Panc1 (cell line): Measurements from ENCODE around the gene MVB12A. TPM values are rescaled to one million over a fixed set of nuclear protein-coding genes. Genes with fewer than 3 reads are reported as not detected.
A peak's percentile ranks its signal among the peaks of the same experiment; 100 is the strongest.

ENCODE experiments used
- ATAC-seq: fragments of 200-7000 bp; cut with Tn5 transposase; 2 replicates; pipeline ENCODE4 v1.9.1; 2020; ENCODE audit warnings: mild to moderate bottlenecking, moderate library complexity
- Bru-seq: library from RNA; stranded (reverse); fragments of 400-500 nt; gene quantifications from one replicate; lab custom pipeline; 2021; lab: Mats Ljungman, UMichigan
- BruChase-seq, 2 experiments: library from RNA; stranded (reverse); fragments of 400-500 nt; gene quantifications; one replicate each; lab custom pipeline; 2021; lab: Mats Ljungman, UMichigan
- BruUV-seq: library from RNA; stranded (reverse); fragments of 400-500 nt; replicated peaks from 2 replicates; lab custom pipeline; 2021; lab: Mats Ljungman, UMichigan
- CTCF ChIA-PET: fragments of 300-600 bp; sonication (Branson Sonifier 250); formaldehyde crosslinking; loops from one replicate; lab custom pipeline; 2022; ENCODE audit warnings: antibody characterized with exemption; lab: Charles Lee
- POLR2A ChIA-PET: fragments of 300-600 bp; sonication (Branson Sonifier 250); formaldehyde crosslinking; loops from one replicate; lab custom pipeline; 2022; ENCODE audit warnings: antibody characterized with exemption; lab: Charles Lee
- DNase-seq: peaks from one replicate; pipeline ENCODE4 v3.0.0-alpha.2; 2010; ENCODE audit warnings: low read depth, low spot score
- H3K27ac ChIP-seq: 2 replicates; pipeline ENCODE4 v1.5.1; 2011; ENCODE audit warnings: mild to moderate bottlenecking, low read length, inconsistent platforms
- H3K27me3 ChIP-seq: fragments of 200-500 bp; sonication (Bioruptor generic); 2 replicates; pipeline ENCODE4 v1.6.0; 2014; ENCODE audit warnings: low read length, inconsistent platforms; ENCODE audit not compliant: control insufficient read depth, insufficient read depth
- H3K36me3 ChIP-seq: fragments of 200-500 bp; sonication (Bioruptor generic); 2 replicates; pipeline ENCODE4 v1.5.1; 2014; ENCODE audit warnings: inconsistent platforms, mild to moderate bottlenecking, low read length, moderate library complexity; ENCODE audit not compliant: control insufficient read depth, insufficient read depth
- H3K4me1 ChIP-seq: 2 replicates; pipeline ENCODE4 v1.5.1; 2011; ENCODE audit warnings: inconsistent platforms, mild to moderate bottlenecking, low read length, moderate library complexity; ENCODE audit not compliant: control insufficient read depth, insufficient read depth
- H3K4me3 ChIP-seq, 2 experiments: 2 replicates each; pipeline ENCODE4 v1.5.1; 2011 to 2012; ENCODE audit warnings: low read depth in 2 of 2, low read length in 2 of 2, mild to moderate bottlenecking in 2 of 2, inconsistent platforms in 1 of 2, moderate library complexity in 1 of 2
- H3K9me3 ChIP-seq: fragments of 200-500 bp; sonication (Bioruptor generic); 2 replicates; pipeline ENCODE4 v1.5.1; 2014; ENCODE audit warnings: low read depth, mild to moderate bottlenecking, inconsistent platforms, low read length, moderate library complexity; ENCODE audit not compliant: control insufficient read depth, insufficient read depth
- CTCF ChIP-seq: fragments of 450-650 bp; IDR thresholded peaks from 2 replicates; pipeline ENCODE4 v1.5.1; 2017; ENCODE audit warnings: mild to moderate bottlenecking
- POLR2AphosphoS5 ChIP-seq: IDR thresholded peaks from 2 replicates; pipeline ENCODE4 v1.6.1; 2012; ENCODE audit warnings: mild to moderate bottlenecking, low read depth, low read length, moderate library complexity
- SIN3A ChIP-seq: IDR thresholded peaks from 2 replicates; pipeline ENCODE4 v1.6.1; 2012; ENCODE audit warnings: low read depth, mild to moderate bottlenecking, low read length, moderate library complexity, borderline replicate concordance; ENCODE audit not compliant: insufficient read depth
- TCF7L2 ChIP-seq: IDR thresholded peaks from 2 replicates; pipeline ENCODE4 v1.6.1; 2011; ENCODE audit warnings: mild to moderate bottlenecking, low read depth, low read length, inconsistent platforms
- in situ Hi-C: cut with HindIII; loops from 2 replicates; pipeline ENCODE4 v1.10.0; 2016; ENCODE audit warnings: low sequenced_read_pairs, low pct_unique_long_range_greater_than_20kb
- intact Hi-C: fragments of 100-400 bp; cut with micrococcal nuclease; formaldehyde crosslinking; loops from one replicate; pipeline ENCODE4 v1.10.0; 2022; ENCODE audit not compliant: unreplicated experiment
- long read RNA-seq: library from polyadenylated mRNA; unstranded; transcript quantifications from one replicate; pipeline ENCODE4 v2.0.0, GENCODE V29; 2021; ENCODE audit not compliant: unreplicated experiment
- polyA plus RNA-seq: library from polyadenylated mRNA; unstranded; fragments of >200 nt; gene quantifications from one replicate; pipeline ENCODE4 v1.2.1, GENCODE V29; 2012; ENCODE audit warnings: missing spikeins; ENCODE audit not compliant: insufficient read length
- total RNA-seq: library from RNA; stranded (reverse); gene quantifications from one replicate; pipeline ENCODE4 v1.2.1, GENCODE V29; 2021; ENCODE audit not compliant: unreplicated experiment
- TF ChIP-seq, protein P1 (sequence below), 2 experiments: IDR thresholded peaks; 2 replicates each; pipeline ENCODE4 v1.6.1; 2011 to 2012; ENCODE audit warnings: low read depth in 2 of 2, control low read depth in 1 of 2, low read length in 1 of 2, mild to moderate bottlenecking in 1 of 2, moderate library complexity in 1 of 2; ENCODE audit not compliant: insufficient read depth in 1 of 2

Gene MVB12A
- total RNA-seq, result 42.1 TPM
- 70.2 TPM for polyA plus RNA-seq
- percentile 45 among the genes with signal in this experiment for Bru-seq, nascent RNA
- percentile 52 among the genes with signal in this experiment for BruChase-seq, experiment 1, labeled RNA remaining after a 2-hour chase
- percentile 55 among the genes with signal in this experiment for BruChase-seq, experiment 2, labeled RNA remaining after a 6-hour chase
- long read RNA-seq, transcript MVB12A-201 (9 exons, 2,223 nt), result major isoform, 30 of 45 reads
- long read RNA-seq, partial matches to known transcripts, result 4 of 45 reads
- long read RNA-seq, other reads (novel, unspliced or antisense), result 10 of 45 reads

GRCh38 chr19:17419621-17420474, at the start of gene MVB12A:
MVB12A (plus strand) TSS chr19:17420047; CDS start chr19:17420136, 89 bp downstream.
- H3K4me1 ChIP-seq, result peaks cover 6% of the 10 kb centered on the region; the same call in 1 of the 2 replicates
- no peaks in the 10 kb centered on the region for H3K27me3 ChIP-seq
- peak within 1 kb of the TSS; percentile 78 for H3K4me3 ChIP-seq
- DNase-seq, result peak; percentile 92
- CTCF ChIA-PET, result interaction anchor here (0.6 kb wide), 1 partner anchor 35 kb away, joined by 4 read pairs; no protein-coding TSS in a partner anchor
- TF ChIP-seq TCF7L2 (0 out of 2 replicates have a peak, but pooled peaks have one; percentile 43), SIN3A (no peak), CTCF (no peak), POLR2AphosphoS5 (peak; percentile 68)
- TF ChIP-seq, protein P1, sequence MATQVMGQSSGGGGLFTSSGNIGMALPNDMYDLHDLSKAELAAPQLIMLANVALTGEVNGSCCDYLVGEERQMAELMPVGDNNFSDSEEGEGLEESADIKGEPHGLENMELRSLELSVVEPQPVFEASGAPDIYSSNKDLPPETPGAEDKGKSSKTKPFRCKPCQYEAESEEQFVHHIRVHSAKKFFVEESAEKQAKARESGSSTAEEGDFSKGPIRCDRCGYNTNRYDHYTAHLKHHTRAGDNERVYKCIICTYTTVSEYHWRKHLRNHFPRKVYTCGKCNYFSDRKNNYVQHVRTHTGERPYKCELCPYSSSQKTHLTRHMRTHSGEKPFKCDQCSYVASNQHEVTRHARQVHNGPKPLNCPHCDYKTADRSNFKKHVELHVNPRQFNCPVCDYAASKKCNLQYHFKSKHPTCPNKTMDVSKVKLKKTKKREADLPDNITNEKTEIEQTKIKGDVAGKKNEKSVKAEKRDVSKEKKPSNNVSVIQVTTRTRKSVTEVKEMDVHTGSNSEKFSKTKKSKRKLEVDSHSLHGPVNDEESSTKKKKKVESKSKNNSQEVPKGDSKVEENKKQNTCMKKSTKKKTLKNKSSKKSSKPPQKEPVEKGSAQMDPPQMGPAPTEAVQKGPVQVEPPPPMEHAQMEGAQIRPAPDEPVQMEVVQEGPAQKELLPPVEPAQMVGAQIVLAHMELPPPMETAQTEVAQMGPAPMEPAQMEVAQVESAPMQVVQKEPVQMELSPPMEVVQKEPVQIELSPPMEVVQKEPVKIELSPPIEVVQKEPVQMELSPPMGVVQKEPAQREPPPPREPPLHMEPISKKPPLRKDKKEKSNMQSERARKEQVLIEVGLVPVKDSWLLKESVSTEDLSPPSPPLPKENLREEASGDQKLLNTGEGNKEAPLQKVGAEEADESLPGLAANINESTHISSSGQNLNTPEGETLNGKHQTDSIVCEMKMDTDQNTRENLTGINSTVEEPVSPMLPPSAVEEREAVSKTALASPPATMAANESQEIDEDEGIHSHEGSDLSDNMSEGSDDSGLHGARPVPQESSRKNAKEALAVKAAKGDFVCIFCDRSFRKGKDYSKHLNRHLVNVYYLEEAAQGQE (IDR thresholded peaks at IDR 0.05; ENCODE audit: insufficient read depth in 1 of 2, low read depth in 2 of 2, low read length in 1 of 2), result no peak
- no peaks in the 10 kb centered on the region for H3K9me3 ChIP-seq
- in situ Hi-C loops, result no loop called here
- no TSS peak for BruUV-seq
- peak within 1 kb of the TSS; percentile 96 for H3K27ac ChIP-seq
- peak; percentile 93 for ATAC-seq
- no peaks in the 10 kb centered on the region; the same call in 1 of the 2 replicates for H3K36me3 ChIP-seq
- intact Hi-C loops, result no loop called here
- POLR2A ChIA-PET, result interaction anchor here (0.6 to 0.7 kb wide), 3 partner anchors 13 to 185 kb away, joined by 3 to 5 read pairs (median 3); no protein-coding TSS in a partner anchor

- intact Hi-C loops, result no loop called here
- no peak for TF ChIP-seq POLR2AphosphoS5
- CTCF ChIA-PET, result no interaction called here
- DNase-seq, result no peak
- no peaks in the 10 kb centered on the region for H3K36me3 ChIP-seq
- no peaks in the 10 kb centered on the region for H3K4me1 ChIP-seq
- no TSS peak for BruUV-seq
- in situ Hi-C loops, result no loop called here
- no peaks in the 10 kb centered on the region for H3K9me3 ChIP-seq
- POLR2A ChIA-PET, result no interaction called here
- H3K27me3 ChIP-seq, result no peaks in the 10 kb centered on the region
- H3K27ac ChIP-seq, result no peak within 1 kb of the TSS
- H3K4me3 ChIP-seq, result no peak within 1 kb of the TSS
- ATAC-seq, result no peak
Observed at GRCh38 chr19:17376935-17377600, 42.8 kb upstream of the MVB12A start, which contains the start of gene PLVAP. PLVAP (minus strand) TSS chr19:17377342; CDS start chr19:17377288, 54 bp downstream.
